Esophagus muscularis mucosa (tissue), 3 donors: ENCODE data around the gene ZNF384.

Source experiments
- POLR2A ChIP-seq: fragments of 450-650 bp; IDR thresholded peaks from one replicate; pipeline ENCODE4 v1.6.1; 2017; ENCODE audit warnings: antibody characterized with exemption, moderate library complexity, mild to moderate bottlenecking, low read depth
- TF ChIP-seq, protein P1 (sequence below), 3 experiments: fragments of 200-600 bp in 2 of 3; fragments of 450-650 bp in 1 of 3; sonication (generic) in 2 of 3; IDR thresholded peaks; one replicate each; pipeline ENCODE4 v1.5.1; 2017 to 2019; ENCODE audit warnings: antibody characterized with exemption in 3 of 3, mild to moderate bottlenecking in 2 of 3, moderate library complexity in 1 of 3

DNA sequence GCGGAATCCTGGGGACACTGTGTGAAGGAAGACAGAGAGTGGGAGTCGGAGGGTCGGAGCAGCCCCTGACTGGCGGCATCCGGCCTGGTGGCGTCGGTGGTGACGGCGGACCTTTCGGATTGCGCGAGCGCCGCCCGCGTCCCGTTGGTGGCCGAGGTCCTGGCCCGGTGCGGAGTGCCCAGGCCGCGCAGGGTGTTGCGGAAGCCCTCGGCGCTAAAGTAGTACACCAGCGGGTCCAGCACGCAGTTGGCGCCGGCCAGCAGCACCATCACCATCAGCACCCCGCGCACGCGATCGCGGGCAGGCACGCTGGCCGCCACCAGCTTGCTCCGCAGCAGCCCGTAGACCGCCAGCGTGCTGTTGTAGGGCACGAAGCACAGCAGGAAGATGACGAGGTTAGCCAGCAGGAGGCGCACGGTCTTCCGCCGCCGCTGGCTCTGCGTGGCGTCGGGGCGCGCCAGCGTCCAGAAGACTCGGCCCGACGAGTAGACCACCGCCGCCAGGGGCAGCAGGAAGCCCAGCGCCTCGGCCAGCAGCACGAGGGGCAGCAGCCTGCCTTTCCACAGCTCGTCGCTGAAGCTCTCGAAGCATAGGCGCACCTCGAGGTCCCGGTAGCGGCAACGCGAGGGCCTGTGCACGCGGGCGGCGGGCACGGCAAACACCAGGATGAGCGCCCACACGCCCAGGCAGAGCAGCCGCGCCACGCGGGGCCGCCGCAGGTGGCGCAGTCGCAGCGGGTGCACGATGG lies 68.9 kb downstream of the ZNF384 start:
- TF ChIP-seq, protein P1, sequence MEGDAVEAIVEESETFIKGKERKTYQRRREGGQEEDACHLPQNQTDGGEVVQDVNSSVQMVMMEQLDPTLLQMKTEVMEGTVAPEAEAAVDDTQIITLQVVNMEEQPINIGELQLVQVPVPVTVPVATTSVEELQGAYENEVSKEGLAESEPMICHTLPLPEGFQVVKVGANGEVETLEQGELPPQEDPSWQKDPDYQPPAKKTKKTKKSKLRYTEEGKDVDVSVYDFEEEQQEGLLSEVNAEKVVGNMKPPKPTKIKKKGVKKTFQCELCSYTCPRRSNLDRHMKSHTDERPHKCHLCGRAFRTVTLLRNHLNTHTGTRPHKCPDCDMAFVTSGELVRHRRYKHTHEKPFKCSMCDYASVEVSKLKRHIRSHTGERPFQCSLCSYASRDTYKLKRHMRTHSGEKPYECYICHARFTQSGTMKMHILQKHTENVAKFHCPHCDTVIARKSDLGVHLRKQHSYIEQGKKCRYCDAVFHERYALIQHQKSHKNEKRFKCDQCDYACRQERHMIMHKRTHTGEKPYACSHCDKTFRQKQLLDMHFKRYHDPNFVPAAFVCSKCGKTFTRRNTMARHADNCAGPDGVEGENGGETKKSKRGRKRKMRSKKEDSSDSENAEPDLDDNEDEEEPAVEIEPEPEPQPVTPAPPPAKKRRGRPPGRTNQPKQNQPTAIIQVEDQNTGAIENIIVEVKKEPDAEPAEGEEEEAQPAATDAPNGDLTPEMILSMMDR (IDR thresholded peaks at IDR 0.05): peak; percentile 41 to 64 (median 45)
- no peak for TF ChIP-seq POLR2A
